RWPE1 (cell line): ENCODE measurements around the gene ZNF124.

ENCODE experiments used
- CTCF ChIA-PET: fragments of 350-600 bp; sonication (Branson Sonifier 250); formaldehyde crosslinking; extraction: SDS; loops from one replicate; lab custom pipeline; 2021; lab: Yijun Ruan, JAX
- POLR2A ChIA-PET: fragments of 400-600 bp; formaldehyde crosslinking; extraction: SDS; loops from one replicate; lab custom pipeline; 2020; ENCODE audit warnings: antibody characterized with exemption; ENCODE audit not compliant: low non-redundant PET; lab: Yijun Ruan, JAX
- DNase-seq: peaks from one replicate; pipeline ENCODE4 v3.0.0; 2012; ENCODE audit warnings: low spot score
- H3K27ac ChIP-seq: fragments of 450-650 bp; 2 replicates; pipeline ENCODE4 v1.5.1; 2017
- CTCF ChIP-seq: fragments of 450-650 bp; conservative IDR thresholded peaks from 2 replicates; pipeline ENCODE4 v1.5.1; 2017; ENCODE audit warnings: low read depth, mild to moderate bottlenecking

The ZNF124 gene

GRCh38 chr1:247210376-247211117 lies 38.7 kb upstream of the ZNF124 start:
- H3K27ac ChIP-seq: peak overlapping the region; percentile 76
- ChIA-PET POLR2A (interaction anchor here (0.6 kb wide), 3 partner anchors 122 to 1663 kb away, joined by 3 to 4 read pairs (median 3); no protein-coding TSS in a partner anchor), CTCF (interaction anchor here (0.6 kb wide), 1 partner anchor 76 kb away, joined by 3 read pairs; no protein-coding TSS in a partner anchor)
- TF ChIP-seq CTCF: no peak
- DNase-seq: peak; percentile 97

GRCh38 chr1:247210062-247210375 lies 38.2 kb upstream of the ZNF124 start:
- CTCF ChIA-PET: interaction anchor here (0.6 kb wide), 1 partner anchor 75 kb away, joined by 3 read pairs; no protein-coding TSS in a partner anchor
- POLR2A ChIA-PET: interaction anchor here (0.6 kb wide), 2 partner anchors 122 to 1664 kb away, joined by 3 to 4 read pairs; no protein-coding TSS in a partner anchor
- no peak for DNase-seq
- peak overlapping the region; percentile 76 for H3K27ac ChIP-seq
- TF ChIP-seq CTCF: no peak

GRCh38 chr1:247209396-247209795 lies 37.6 kb upstream of the ZNF124 start:
- CTCF ChIA-PET: no interaction called here
- TF ChIP-seq CTCF: no peak
- no peak for DNase-seq
- H3K27ac ChIP-seq: no peak overlapping the region
- POLR2A ChIA-PET: no interaction called here

- no peak overlapping the region for H3K27ac ChIP-seq
- DNase-seq: no peak
- ChIA-PET CTCF (no interaction called here), POLR2A (no interaction called here)
- no peak for TF ChIP-seq CTCF
These were observed 32.4 kb upstream of the ZNF124 start for GRCh38 chr1:247204177-247204647.

- TF ChIP-seq CTCF: no peak
- POLR2A ChIA-PET: no interaction called here
- CTCF ChIA-PET: no interaction called here
- DNase-seq: no peak
- H3K27ac ChIP-seq: no peak overlapping the region
These were observed 27.0 kb upstream of the ZNF124 start for GRCh38 chr1:247198781-247199180.

- no peak for DNase-seq
- no peak overlapping the region for H3K27ac ChIP-seq
- POLR2A ChIA-PET: no interaction called here
- TF ChIP-seq CTCF: no peak
- CTCF ChIA-PET: no interaction called here
These were observed 22.1 kb upstream of the ZNF124 start for GRCh38 chr1:247193958-247194357.
